H1 (cell line): Measurements from ENCODE around the gene BARX1. TPM values are rescaled to one million over a fixed set of nuclear protein-coding genes. Genes with fewer than 3 reads are reported as not detected.

Source experiments
- BRCA1 ChIP-seq: IDR thresholded peaks from 2 replicates; pipeline ENCODE4 v1.6.1; 2012; ENCODE audit warnings: low read depth, low read length, improper control_type of control experiment
- CTCF ChIP-seq, 3 experiments: IDR thresholded peaks; 1 replicate in 2 of 3; 2 replicates in 1 of 3; pipeline versions ENCODE4 v1.5.1 to v1.6.1; 2011; ENCODE audit warnings: low read length in 3 of 3, mild to moderate bottlenecking in 3 of 3, inconsistent platforms in 2 of 3, low read depth in 1 of 3, moderate library complexity in 1 of 3; ENCODE audit not compliant: insufficient read depth in 1 of 3; ENCODE audit errors: control extremely low read depth in 1 of 3
- FOSL1 ChIP-seq: IDR thresholded peaks from 2 replicates; pipeline ENCODE4 v1.6.1; 2011; ENCODE audit warnings: mild to moderate bottlenecking, low read depth, low read length, moderate library complexity; ENCODE audit not compliant: insufficient read depth
- KDM1A ChIP-seq: fragments of 200-600, 300-600 bp; sonication (generic); IDR thresholded peaks from 2 replicates; pipeline ENCODE4 v1.7.1; 2016; ENCODE audit warnings: mild to moderate bottlenecking, low read length, borderline replicate concordance
- MAFK ChIP-seq: IDR thresholded peaks from 2 replicates; pipeline ENCODE4 v1.6.1; 2012; ENCODE audit warnings: low read depth, mild to moderate bottlenecking, improper control_type of control experiment, low read length
- RAD21 ChIP-seq, 2 experiments: IDR thresholded peaks in 1 of 2; conservative IDR thresholded peaks in 1 of 2; 2 replicates each; pipeline ENCODE4 v1.6.1; 2011; ENCODE audit warnings: low read depth in 2 of 2, low read length in 2 of 2, improper control_type of control experiment in 1 of 2, inconsistent platforms in 1 of 2, mild to moderate bottlenecking in 1 of 2, moderate library complexity in 1 of 2
- TAF7 ChIP-seq: optimal IDR thresholded peaks from 2 replicates; pipeline ENCODE3; 2011; ENCODE audit warnings: low read depth, mild to moderate bottlenecking, inconsistent platforms, low read length, moderate library complexity, borderline replicate concordance
- polyA plus RNA-seq, 7 experiments: library from polyadenylated mRNA; depleted of rRNA in 3 of 7; stranded (reverse) in 5 of 7; unstranded in 2 of 7; fragments of >200 nt in 5 of 7; fragments of 200-250 nt in 2 of 7; gene quantifications; 1 replicate in 5 of 7; 2 replicates in 1 of 7; 4 replicates in 1 of 7; pipeline versions ENCODE4 v1.2.1 to v1.2.3, GENCODE V29; 2011 to 2013; ENCODE audit warnings: missing spikeins in 2 of 7, mixed read lengths in 2 of 7
- total RNA-seq: library from RNA; stranded (reverse); fragmentation: NEBNext Ultra II Directional; extraction: Animal tissue kit (Norgen Biotek cat#: 25700); gene quantifications from 2 replicates; pipeline ENCODE4 v1.2.1, GENCODE V29; 2021
- TF ChIP-seq, protein P1 (sequence below): fragments of 300-600 bp; sonication (generic); IDR thresholded peaks from 2 replicates; pipeline ENCODE4 v1.7.1; 2012; ENCODE audit warnings: low read length, moderate library complexity, mild to moderate bottlenecking, inconsistent platforms; ENCODE audit not compliant: insufficient replicate concordance

The BARX1 gene
- total and polyA plus RNA-seq, 2 of the 8 experiments (the other 6 are each of a cell fraction or from before 2014, with no cell fraction given), result 0.79 to 2.6 TPM

GRCh38 chr9:93976973-93977372 is 21.8 kb upstream of the BARX1 start (continued):
- TF ChIP-seq, protein P1, sequence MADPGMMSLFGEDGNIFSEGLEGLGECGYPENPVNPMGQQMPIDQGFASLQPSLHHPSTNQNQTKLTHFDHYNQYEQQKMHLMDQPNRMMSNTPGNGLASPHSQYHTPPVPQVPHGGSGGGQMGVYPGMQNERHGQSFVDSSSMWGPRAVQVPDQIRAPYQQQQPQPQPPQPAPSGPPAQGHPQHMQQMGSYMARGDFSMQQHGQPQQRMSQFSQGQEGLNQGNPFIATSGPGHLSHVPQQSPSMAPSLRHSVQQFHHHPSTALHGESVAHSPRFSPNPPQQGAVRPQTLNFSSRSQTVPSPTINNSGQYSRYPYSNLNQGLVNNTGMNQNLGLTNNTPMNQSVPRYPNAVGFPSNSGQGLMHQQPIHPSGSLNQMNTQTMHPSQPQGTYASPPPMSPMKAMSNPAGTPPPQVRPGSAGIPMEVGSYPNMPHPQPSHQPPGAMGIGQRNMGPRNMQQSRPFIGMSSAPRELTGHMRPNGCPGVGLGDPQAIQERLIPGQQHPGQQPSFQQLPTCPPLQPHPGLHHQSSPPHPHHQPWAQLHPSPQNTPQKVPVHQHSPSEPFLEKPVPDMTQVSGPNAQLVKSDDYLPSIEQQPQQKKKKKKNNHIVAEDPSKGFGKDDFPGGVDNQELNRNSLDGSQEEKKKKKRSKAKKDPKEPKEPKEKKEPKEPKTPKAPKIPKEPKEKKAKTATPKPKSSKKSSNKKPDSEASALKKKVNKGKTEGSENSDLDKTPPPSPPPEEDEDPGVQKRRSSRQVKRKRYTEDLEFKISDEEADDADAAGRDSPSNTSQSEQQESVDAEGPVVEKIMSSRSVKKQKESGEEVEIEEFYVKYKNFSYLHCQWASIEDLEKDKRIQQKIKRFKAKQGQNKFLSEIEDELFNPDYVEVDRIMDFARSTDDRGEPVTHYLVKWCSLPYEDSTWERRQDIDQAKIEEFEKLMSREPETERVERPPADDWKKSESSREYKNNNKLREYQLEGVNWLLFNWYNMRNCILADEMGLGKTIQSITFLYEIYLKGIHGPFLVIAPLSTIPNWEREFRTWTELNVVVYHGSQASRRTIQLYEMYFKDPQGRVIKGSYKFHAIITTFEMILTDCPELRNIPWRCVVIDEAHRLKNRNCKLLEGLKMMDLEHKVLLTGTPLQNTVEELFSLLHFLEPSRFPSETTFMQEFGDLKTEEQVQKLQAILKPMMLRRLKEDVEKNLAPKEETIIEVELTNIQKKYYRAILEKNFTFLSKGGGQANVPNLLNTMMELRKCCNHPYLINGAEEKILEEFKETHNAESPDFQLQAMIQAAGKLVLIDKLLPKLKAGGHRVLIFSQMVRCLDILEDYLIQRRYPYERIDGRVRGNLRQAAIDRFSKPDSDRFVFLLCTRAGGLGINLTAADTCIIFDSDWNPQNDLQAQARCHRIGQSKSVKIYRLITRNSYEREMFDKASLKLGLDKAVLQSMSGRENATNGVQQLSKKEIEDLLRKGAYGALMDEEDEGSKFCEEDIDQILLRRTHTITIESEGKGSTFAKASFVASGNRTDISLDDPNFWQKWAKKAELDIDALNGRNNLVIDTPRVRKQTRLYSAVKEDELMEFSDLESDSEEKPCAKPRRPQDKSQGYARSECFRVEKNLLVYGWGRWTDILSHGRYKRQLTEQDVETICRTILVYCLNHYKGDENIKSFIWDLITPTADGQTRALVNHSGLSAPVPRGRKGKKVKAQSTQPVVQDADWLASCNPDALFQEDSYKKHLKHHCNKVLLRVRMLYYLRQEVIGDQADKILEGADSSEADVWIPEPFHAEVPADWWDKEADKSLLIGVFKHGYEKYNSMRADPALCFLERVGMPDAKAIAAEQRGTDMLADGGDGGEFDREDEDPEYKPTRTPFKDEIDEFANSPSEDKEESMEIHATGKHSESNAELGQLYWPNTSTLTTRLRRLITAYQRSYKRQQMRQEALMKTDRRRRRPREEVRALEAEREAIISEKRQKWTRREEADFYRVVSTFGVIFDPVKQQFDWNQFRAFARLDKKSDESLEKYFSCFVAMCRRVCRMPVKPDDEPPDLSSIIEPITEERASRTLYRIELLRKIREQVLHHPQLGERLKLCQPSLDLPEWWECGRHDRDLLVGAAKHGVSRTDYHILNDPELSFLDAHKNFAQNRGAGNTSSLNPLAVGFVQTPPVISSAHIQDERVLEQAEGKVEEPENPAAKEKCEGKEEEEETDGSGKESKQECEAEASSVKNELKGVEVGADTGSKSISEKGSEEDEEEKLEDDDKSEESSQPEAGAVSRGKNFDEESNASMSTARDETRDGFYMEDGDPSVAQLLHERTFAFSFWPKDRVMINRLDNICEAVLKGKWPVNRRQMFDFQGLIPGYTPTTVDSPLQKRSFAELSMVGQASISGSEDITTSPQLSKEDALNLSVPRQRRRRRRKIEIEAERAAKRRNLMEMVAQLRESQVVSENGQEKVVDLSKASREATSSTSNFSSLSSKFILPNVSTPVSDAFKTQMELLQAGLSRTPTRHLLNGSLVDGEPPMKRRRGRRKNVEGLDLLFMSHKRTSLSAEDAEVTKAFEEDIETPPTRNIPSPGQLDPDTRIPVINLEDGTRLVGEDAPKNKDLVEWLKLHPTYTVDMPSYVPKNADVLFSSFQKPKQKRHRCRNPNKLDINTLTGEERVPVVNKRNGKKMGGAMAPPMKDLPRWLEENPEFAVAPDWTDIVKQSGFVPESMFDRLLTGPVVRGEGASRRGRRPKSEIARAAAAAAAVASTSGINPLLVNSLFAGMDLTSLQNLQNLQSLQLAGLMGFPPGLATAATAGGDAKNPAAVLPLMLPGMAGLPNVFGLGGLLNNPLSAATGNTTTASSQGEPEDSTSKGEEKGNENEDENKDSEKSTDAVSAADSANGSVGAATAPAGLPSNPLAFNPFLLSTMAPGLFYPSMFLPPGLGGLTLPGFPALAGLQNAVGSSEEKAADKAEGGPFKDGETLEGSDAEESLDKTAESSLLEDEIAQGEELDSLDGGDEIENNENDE, result no peak
- TF ChIP-seq BRCA1, result no peak
- TF ChIP-seq RAD21 (IDR thresholded peaks at IDR 0.05 in 1 of 2, conservative IDR thresholded peaks at IDR 0.05 in 1 of 2; ENCODE audit: low read depth in 2 of 2, low read length in 2 of 2), result no peak
- TF ChIP-seq CTCF (IDR thresholded peaks at IDR 0.05; ENCODE audit: control extremely low read depth in 1 of 3, insufficient read depth in 1 of 3, low read depth in 1 of 3, low read length in 3 of 3), result no peak
- TF ChIP-seq MAFK, result no peak
- TF ChIP-seq KDM1A, result no peak
- TF ChIP-seq TAF7, result no peak
- TF ChIP-seq FOSL1, result no peak
